Testis (tissue), 2 donors: ENCODE results near the gene FGFR2.

Source experiments
- POLR2A ChIP-seq: fragments of 450-650 bp; IDR thresholded peaks from one replicate; pipeline ENCODE4 v1.6.1; 2017; ENCODE audit warnings: antibody characterized with exemption, mild to moderate bottlenecking, moderate library complexity
- TF ChIP-seq, protein P1 (sequence below), 3 experiments: fragments of 450-650 bp in 2 of 3; fragments of 200-600 bp in 1 of 3; sonication (generic) in 1 of 3; IDR thresholded peaks; one replicate each; pipeline ENCODE4 v1.5.1; 2016 to 2019; ENCODE audit warnings: antibody characterized with exemption in 3 of 3, mild to moderate bottlenecking in 2 of 3, moderate library complexity in 1 of 3

DNA sequence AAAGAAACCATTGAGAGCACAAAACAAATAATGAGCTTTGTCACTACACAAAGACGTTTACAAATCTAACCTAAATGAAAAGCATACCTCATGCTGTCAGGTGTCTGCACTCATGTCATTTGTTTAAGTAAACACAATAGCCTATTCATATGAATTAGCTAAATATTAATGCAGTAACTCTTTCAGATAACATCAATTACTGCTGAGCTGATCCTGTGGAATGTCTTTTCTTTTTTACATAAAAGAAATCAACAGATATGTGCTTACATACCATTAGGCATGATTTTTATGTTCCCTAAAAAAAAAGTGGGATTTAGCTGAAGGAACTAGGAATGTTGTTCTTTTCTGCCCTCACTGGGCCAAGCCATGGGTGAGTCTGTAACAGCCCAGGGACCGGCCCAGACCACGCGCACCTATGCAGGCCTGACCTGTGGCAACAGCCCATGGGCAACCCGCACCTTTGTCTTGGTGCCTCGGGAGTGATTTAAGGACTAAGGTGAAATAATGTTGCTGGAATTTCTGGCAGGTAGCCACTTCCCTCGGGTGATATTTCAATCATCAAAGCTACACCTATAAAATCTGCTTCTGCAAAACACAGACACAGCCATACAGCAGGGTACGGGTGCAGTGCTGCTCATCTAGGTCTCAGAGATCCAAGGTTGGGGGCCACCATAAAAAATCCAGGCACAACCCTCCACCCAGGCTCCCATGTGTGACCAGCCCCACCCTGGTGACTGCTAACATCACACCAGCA, 44.6 kb downstream of the FGFR2 start:
- TF ChIP-seq, protein P1, sequence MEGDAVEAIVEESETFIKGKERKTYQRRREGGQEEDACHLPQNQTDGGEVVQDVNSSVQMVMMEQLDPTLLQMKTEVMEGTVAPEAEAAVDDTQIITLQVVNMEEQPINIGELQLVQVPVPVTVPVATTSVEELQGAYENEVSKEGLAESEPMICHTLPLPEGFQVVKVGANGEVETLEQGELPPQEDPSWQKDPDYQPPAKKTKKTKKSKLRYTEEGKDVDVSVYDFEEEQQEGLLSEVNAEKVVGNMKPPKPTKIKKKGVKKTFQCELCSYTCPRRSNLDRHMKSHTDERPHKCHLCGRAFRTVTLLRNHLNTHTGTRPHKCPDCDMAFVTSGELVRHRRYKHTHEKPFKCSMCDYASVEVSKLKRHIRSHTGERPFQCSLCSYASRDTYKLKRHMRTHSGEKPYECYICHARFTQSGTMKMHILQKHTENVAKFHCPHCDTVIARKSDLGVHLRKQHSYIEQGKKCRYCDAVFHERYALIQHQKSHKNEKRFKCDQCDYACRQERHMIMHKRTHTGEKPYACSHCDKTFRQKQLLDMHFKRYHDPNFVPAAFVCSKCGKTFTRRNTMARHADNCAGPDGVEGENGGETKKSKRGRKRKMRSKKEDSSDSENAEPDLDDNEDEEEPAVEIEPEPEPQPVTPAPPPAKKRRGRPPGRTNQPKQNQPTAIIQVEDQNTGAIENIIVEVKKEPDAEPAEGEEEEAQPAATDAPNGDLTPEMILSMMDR (IDR thresholded peaks at IDR 0.05), result no peak
- TF ChIP-seq POLR2A, result no peak
